NCI-H2081 treated with DMSO at 0.1 percent for 48 hours (cell line): ENCODE data around the gene TMC7.
"Not testable (repeated sequence)": the region's sequence is repeated elsewhere in the genome, so short reads cannot be mapped to it uniquely, and the experiment has no call there.

ENCODE experiments used
- DNase-seq: peaks from one replicate; lab custom pipeline; 2025; lab: John Stamatoyannopoulos, UW

TMC7 gene

DNA sequence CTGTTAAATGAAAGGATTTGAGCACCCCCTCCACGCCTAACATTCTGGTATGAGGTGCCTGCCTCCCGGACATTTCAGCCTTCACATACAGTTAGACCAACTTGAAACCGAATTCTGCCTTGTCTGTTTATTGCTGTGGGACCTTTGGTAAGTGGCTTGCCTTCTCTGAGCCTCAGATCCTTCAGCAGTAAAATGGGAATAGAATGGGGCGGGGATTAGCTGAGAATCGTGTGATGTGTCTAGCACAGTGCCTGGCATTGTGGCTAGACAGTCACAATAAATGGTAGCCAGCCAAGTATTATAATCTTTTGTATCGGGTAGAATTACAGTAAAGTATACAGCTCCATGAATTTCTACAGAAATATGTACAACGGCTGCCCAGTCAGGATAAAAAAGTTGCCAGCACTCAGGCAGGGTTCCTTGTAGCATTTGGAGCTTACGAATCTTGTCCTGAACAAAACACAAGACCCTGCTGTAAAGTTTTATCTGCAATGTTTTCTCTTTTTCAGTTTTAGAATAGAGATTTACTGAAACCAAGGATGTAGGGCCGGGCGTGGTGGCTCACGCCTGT lies 786 bp downstream of the TMC7 start:
- DNase-seq = no peak

DNA sequence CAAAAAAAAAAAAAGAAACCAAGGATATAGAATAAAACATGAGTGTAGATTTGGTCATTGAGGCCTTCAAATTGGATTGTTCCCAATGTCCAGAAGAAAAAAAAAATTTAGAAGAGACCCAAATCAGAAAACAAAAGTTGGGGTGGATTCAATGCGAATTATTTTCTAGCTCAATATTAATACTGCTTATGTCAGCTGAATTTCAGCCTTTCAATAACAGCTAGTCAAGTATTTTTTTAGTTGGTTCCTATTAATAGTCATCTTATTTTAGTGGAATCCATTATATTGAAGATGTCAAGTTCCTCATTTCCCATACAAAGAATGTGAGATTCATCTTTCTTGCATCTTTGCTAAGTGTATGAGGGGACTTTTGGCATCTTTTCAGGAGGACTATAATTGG lies 1.5 kb downstream of the TMC7 start:
- DNase-seq = not testable (repeated sequence)

DNA sequence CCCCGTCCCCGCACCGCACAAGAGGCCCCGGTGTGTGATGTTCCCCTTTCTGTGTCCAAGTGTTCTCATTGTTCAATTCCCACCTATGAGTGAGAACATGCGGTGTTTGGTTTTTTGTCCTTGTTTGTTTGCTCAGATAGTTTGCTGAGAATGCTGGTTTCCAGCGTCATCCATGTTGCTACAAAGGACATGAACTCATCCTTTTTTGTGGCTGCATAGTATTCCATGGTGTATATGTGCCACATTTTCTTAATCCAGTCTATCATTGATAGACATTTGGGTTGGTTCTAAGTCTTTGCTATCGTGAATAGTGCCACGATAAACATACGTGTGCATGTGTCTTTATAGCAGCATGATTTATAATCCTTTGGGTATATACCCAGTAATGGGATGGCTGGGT lies 8.0 kb downstream of the TMC7 start:
- not testable (repeated sequence) for DNase-seq

DNA sequence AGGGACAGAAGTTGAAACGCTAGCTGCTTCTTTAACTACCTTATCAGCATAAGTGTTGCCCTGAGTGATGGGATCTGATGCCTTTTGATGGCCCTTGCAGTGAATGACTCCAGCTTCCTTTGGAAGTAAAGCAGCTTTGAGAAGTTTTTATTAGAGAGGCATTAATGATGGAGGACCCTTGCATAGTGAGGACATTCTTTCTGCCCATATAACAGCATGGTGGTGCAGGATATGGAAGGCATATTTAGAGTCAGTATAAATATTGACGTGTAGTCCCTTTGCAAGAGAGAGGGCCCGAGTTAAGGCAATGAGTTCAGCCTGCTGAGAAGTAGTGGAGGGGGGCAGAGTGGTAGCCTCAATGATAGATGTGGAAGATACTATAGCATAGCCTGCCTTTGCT lies 9.8 kb downstream of the TMC7 start:
- not testable (repeated sequence) for DNase-seq

DNA sequence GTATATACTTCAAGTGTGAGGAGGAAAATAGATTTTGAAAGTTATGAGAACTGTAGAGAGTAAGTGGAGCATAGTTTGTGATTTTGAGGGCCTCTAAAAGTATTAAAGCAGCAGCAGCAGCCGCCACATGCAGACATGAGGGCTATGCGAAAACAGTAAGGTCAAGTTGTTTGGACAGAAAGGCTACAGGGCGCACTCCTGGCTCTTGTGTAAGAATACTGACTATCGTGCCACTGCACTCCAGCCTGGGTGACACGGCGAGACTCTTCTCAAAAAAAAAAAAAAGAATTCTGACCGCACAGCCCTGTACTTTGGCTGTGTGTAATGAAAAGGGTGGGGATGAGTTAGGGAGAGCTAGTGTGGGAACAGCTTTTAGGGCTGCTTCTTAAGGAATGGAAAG lies 10.4 kb downstream of the TMC7 start:
- not testable (repeated sequence) for DNase-seq

DNA sequence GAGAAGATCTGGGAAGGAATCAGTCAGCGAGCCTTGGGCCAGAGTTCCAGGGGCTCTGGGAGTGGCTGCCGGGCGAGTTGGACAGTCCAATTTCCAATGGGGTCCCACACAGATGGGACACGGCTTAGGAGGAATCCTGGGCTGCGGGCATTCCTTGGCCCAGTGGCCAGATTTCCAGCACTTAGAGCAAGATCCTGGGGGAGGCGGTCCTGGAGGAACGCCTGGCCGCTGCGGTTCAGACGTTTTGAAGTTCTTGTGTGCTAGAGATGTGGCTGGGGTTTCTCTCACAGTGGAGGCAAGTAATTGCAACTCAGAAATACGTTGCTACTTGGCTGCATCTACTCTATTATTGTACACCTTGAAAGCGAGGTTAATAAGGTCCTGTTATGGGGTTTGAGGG lies 11.7 kb downstream of the TMC7 start:
- not testable (repeated sequence) for DNase-seq

DNA sequence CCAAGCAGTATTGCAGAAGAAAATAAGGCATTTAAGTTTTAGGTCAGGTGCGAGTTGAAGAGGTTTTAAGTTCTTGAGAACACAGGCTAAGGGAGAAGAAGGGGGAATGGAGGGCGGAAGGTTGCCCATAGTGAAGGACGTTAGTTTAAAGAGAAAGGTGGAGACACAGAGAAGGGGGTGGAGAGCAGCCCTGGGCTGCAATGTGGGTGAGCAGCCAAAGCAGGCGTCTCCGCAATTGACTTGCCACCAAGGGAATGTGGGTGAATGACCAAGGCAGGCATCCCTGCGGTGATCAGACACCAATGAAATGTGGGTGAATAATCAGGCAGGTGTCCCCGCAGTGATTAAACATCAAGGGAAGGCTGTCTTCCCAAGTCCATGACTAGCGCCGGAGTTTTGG lies 12.8 kb downstream of the TMC7 start:
- not testable (repeated sequence) for DNase-seq

DNA sequence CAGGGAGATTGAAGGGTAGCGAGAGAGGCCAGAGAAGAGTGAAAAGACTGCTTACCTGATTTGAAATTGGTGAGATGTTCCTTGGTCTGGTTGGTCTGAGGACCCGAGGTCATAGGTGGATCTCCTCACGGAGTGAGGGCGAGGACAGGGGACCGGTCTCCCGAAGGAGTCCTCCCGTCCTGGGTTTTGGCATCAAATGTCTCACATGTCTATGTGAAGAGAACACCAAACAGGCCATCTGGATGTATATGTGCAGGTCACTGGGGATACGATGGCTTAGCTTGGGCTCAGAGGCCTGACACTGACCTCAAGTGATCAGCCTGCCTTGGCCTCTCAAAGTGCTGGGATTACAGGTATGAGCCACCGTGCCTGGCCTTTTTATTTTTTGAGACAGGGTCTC lies 13.3 kb downstream of the TMC7 start:
- DNase-seq = not testable (repeated sequence)

DNA sequence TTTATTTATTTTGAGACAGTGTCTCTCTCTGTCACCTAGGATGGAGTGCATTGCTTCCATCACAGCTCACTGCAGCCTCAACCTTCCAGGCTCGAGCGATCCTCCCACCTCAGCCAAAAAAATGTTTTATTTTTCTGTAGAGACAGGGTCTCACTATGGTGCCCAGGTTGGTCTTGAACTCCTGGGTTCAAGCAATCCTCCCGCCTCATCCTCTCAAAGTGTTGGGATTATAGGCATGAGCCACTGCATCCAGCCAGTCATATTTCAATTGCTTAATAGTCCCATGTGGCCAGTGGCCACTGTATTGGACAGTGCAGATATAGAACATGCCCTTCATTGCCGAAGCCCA lies 15.3 kb downstream of the TMC7 start:
- DNase-seq = no peak

DNA sequence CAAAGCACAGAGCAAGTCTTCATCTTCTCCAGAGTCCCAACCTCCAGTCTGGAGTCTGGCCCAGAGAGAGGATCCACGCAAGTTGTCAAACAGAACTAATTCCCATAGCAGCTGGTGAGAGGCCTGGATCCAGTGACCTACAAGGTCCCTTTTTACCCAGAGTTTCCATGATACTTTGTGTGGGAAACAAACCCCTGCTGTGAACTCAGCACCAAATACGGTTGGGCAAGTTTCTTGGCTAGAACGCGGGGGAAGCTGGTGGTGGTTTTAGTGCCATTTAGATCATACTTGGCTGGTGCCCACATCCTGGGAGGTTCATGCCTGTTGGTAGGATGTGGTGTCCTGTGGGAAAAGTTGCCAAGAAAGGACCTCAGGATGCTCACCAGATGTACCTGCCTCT lies 18.1 kb downstream of the TMC7 start:
- DNase-seq = no peak

DNA sequence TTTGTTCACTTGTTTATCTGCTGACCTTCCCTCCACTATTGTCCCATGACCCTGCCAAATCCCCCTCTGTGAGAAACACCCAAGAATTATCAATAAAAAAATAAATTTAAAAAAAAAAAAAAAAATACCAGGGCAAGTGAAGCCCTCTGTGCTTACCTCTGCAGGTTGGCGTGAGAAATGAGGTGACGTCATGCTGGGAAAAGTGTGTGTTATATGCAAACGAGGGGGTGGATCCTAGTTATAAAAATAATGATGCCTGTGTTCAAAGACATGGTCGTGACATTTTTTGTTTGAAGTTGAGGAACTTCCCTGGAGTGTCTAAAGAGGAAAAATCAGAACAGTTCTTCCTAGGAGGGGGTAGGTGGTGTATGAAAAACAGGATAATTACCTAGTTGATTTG lies 20.2 kb downstream of the TMC7 start:
- no peak for DNase-seq

DNA sequence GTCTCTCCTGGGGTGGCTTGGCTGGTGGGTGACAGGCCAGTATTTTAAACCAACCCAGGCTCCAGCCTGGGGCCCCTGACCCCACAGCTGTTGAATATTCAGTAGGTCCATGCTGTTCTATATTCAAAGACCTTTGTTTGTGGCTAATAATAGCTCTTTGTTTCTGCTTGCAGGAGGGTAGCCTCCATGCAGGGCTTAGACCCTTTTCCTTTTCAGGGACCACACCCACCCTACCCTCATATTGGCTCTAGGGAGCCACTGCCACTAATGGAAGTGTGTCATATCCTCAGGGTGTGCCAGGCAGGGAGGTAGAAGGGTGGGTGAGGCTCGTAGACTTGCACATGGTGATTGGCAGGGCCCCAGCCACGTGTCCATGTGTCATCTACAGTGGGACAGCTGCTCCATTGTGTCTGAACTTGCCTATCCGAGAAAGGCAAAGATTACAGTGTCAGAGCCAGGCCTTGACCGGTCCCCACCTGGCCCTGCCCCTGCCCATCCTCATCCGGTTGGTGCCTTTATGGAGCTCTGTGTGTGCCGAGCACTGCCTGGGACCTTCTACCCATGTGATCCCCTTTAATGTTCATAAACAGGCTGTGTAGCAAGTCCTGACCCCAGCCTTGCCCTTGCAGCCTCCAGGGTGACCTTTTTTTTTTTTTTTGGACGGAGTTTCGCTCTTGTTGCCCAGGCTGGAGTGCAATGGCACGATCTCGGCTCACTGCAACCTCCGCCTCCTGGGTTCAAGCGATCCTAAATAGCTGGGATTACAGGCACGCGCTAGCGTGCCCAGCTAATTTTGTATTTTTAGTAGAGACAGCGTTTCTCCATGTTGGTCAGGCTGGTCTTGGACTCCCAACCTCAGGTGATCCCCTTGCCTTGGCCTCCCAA lies 22.1 kb downstream of the TMC7 start:
- no peak for DNase-seq

DNA sequence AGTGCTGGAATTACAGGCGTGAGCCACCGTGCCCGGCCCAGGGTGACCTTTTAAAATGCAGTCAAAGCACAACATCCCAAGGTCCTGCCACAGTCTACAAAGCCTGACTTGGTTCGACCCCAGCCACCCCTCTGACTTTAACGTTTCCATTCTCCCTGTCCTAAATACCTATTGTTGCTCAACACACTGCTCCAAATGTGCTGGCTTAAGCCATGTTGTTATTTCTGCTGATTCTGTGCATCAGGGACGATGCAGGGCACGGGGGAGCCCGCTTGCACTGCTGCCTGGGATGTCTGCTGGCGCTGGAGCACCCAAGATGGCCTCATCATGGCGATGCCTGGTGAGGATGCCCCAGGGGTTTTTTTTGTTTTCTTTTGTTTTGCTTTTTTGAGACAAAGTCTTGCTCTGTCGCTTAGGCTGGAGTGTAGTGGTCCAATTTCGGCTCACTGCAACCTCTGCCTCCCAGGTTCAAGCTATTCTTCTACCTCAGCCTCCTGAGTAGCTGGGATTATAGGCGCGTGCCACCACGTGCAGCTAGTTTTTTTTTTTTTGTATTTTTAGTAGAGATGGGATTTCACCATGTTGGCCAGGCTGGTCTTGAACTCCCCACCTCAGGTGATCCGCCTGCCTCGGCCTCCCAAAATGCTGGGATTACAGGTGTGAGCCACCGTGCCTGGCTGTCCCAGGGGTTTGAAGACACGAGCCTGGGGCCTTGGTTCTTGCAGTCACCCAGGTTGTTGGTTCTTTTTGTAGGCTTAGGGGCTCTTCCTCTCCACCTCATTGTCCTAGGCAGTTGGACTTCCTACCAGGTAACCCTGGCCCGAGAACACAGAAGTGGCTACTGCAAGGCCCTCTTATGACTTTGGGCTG lies 22.9 kb downstream of the TMC7 start:
- no peak for DNase-seq

DNA sequence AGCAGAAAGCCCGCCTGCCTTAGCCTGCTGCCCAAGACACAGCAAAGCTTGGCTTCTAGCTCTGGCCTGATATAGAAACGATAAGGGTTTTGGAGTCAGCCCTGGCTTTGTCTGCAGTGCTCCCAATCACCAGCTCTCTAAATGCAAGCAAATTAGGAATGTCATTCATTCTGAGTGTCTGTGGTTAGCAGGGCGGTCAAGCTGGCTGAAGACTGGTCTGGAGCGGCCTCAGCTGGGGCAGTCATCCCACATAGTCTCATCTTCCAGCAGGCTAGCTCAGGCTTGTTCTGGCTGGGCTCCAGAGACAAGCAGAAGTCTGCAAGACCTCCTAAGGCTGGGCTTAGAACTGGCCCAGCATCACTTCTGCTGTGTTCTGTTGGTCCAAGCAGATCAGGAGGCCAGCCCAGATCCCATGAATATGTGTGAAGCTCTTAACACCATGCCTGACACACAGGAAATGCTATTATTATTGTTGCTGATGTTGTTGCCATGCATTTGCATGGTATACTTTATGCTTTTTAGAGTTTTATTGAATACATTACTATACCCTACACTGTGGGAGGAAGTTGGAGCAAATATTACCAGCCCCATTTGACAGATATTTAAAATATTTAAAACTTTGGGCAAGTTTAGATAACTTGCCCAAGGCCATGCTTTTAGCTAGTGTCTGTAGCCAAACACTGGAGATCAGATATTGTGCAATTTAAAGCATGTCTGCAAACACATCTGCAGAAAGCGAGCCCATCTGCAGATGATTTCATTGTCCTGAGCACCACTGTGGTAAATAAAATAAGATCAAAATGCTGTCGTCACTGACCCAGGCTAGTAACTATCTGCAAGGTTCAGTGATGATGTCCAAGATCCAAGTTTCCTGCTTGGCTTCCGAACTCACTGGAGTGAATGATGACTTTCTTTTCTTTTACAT lies 24.8 kb downstream of the TMC7 start:
- no peak for DNase-seq

DNA sequence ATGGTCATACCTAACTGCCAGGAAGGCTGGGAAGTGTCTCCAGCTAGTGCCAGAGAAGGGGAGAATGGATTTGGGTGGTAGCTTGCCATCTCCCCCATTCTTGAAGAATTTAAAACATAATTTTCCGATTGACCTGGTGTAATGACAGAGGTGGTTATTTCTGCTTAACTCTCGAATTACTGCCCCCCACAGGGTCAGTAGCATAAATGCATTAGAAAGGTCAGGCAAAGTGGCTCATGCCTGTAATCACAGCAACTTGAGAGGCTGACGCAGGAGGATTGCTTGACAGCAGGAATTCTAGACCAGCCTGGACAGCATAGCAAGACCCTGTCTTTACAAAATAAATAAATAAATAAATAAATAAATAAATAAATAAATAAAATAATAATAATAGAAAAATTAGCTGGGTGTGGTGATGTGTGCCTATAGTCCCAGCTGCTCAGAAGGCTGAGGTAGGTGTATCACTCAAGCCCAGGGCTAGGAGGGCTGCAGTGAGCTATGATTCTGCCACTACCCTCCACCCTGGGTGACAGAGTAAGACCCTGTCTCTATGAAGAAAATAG lies 27.5 kb downstream of the TMC7 start:
- DNase-seq = no peak

DNA sequence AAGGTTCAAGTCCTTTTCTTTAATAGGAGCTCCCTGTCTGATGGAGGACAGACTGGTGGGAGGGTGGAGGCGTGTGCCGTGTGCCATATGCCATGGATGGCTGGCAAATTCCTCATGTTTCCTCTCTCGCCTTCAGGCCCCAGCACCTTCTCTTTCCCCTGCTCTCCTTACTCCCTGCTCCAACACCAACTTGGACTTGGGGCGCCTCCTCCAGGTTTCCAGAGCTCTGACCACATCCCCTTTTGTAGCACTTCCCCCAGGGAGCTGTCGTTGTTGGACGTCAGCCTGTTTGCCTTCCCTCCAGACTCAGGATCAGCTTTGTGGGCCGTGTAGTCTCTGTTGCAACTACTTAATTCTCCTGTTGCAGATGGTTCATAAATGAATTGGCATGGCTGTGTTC lies 30.7 kb downstream of the TMC7 start:
- DNase-seq = no peak

DNA sequence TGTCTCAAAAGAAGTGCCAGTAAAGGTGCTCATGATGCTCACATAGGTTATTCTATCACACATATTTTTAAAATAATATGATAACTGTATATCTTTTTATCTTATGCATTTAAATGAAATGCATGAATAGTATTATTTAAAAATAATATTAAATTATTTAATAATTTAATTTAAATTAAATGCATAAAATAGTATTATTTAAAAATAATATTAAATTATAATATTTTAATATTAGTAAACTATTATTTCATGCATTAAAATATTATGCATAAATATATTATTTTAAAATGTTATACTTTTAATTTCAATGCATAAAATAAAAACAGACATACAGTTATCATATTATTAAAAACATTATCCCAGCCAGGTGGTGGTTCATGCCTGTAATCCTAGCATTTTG lies 33.4 kb downstream of the TMC7 start:
- no peak for DNase-seq

DNA sequence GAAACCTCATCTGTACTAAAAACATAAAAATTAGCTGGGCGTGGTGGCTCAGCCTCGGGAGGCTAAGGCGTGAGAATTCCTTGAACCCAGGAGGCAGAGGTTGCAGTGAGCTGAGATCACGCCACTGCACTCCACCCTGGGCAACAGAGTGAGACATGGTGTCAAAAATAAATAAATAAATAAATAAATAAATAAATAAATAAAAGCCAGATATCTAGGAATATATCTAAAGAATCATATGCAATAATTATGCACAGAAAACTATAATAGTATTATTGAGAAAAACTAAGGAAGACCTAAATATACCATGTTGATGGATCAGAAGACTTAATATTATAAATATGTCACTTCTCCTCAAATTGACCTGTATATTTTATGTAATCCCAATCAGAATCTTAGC lies 37.0 kb downstream of the TMC7 start:
- no peak for DNase-seq

DNA sequence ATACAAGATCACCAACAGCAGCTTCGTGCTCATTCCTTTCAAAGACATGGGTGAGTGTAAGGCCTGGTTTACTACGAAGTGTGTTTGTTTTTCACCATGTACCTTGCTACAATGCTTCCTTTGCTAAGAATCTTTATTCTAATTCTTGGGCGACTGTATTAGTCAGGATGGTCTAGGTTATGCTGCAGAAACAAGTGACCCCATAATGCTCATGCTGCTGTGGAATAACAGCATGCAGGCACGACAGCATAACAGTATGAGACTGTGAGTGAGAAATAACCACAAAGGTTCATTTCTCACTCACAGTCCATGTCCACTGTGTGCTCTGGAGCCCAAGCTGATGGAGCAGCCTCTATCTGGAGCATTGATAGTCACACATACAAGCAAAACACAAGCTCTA lies 38.0 kb downstream of the TMC7 start:
- DNase-seq = no peak

DNA sequence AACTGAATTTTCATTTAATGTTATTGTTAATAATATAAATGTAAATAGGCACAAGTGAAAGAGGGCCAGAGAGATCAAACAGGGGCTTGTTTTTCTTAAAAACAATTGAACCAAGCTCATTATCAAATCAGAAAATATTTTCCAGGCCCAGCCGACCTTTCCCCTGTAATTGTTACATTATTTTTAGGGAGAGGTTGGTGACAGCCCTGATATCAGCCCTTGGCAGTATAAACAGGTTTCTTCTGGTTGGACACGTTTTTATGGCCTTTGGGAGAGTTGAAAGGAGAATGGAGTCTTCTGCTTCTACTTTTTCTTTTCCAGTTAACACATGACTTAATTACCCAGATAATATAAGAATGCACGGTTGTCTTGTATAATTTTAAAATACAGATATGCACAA lies 43.7 kb downstream of the TMC7 start:
- no peak for DNase-seq

DNA sequence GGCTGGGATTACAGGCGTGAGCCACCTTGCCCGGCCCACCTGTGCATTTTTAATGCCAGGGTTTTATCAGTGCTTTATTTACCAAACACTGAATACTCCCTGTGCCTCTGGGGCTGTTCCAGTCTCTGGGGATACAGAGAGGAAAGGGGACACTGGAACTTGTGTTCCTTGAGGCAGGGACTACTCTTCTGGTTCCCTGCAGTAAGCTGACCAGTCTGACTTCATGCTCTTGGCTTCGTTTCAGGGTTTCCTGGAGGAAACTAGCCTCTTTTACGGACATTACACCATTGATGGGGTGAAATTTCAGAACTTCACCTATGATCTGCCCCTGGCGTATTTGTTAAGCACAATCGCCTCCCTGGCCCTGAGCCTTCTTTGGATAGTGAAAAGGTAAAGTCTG lies 46.2 kb downstream of the TMC7 start:
- DNase-seq = no peak

DNA sequence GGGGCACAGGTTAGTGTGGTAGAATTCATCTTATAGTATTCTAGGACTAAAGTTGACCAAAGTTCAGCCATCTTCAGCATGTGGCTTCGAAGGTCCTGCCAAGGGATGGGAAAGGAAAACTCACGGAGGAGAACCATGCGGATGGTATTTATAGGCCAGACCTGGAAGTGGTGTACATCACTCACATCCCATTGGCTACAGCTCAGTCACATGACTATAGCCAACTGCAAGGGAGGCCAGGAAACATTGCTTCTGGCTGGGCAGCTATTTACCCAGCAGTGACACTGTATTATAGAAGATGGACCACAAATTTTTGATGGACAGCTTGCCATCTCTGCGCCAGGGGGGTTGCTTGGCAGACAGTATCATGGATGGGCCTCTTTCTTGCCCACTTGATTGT lies 48.0 kb downstream of the TMC7 start:
- DNase-seq = no peak
